Measurements from ENCODE around the gene SCP2. TPM values are rescaled to one million over a fixed set of nuclear protein-coding genes. Genes with fewer than 3 reads are reported as not detected.

The SCP2 gene
- total and polyA plus RNA-seq, 2 of the 4 experiments (the other 2 are of a cell fraction): 70.4 to 83.1 TPM

DNA sequence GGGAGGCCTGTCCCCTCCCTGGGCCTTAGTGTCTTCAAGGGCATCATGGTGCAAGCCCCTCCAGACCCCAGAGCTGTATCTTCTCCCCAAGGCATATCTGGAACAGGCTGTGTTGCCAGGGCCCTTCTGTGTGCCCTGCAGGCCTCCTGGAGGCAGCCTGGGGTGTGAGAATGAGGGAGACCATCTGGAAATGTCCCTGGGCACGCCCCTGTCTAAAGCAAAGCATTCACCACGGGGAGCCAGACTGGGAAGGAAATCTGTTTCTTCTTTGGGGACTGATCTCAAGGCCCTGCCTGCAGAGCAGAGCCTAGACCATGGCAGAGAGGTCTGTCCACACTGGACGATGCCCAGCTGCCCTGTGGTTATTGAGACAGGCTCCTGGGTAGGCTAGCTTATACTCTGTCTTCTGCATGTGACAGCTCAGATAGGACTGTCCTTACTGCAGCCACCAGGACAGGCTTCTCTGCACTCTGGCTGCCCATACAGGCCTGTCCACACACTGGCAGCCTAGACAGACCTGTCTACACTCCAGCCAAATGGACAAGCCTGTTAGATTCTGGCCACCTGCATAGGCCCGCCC, 159.5 kb downstream of the SCP2 start:
- peak overlapping the region in 1 of 2 experiments; percentile 29; a peak in 1 of 4 replicates for H4K8ac ChIP-seq (ENCODE audit: low read depth in 2 of 2, low read length in 2 of 2)
- peak overlapping the region; percentile 20; the same call in 1 of the 2 replicates for H2AK5ac ChIP-seq (ENCODE audit: low read depth, low read length)
- WGBS, 2 experiments (ENCODE audit: extremely low coverage in 2 of 2, insufficient read length in 1 of 2): 69% methylated on average over 3 of the region's 4 CpGs; no CpG with 5 or more reads in 1 of the 2 experiments
- no peak overlapping the region for H4K5ac ChIP-seq (ENCODE audit: low read depth, low read length)
- H4K20me1 ChIP-seq (ENCODE audit: insufficient read depth, low read length): no peaks in the 10 kb centered on the region
- H3K9me3 ChIP-seq (ENCODE audit: control insufficient read depth, insufficient read depth, low read length): no peaks in the 10 kb centered on the region
- no peaks in the 10 kb centered on the region for H3K27me3 ChIP-seq (ENCODE audit: control insufficient read depth, insufficient read depth, low read length)
- dilution Hi-C loops (cut with HindIII; ENCODE audit: low sequenced_read_pairs, unreplicated experiment): no loop called here
- no peak overlapping the region for H2BK120ac ChIP-seq (ENCODE audit: low read depth, low read length)
- no peak overlapping the region for H3K23ac ChIP-seq (ENCODE audit: low read depth, low read length)
- H3K36me3 ChIP-seq (ENCODE audit: control insufficient read depth, insufficient read depth, low read length): peaks cover 21% of the 10 kb centered on the region
- no TSS peak for BruUV-seq (replicated peaks)
- no peak overlapping the region for H2BK20ac ChIP-seq (ENCODE audit: low read depth, low read length)
- 0 out of 2 replicates have a peak overlapping the region, but pooled peaks have one; percentile 28 for H3K4ac ChIP-seq (ENCODE audit: low read depth, low read length)
- H3K4me2 ChIP-seq (ENCODE audit: low read depth, low read length): no peak overlapping the region
- H2BK5ac ChIP-seq (ENCODE audit: low read depth, low read length, poor library complexity, severe bottlenecking): no peak overlapping the region
- ChIA-PET POLR2A (ENCODE audit: unreplicated experiment) (no interaction called here), CTCF (no interaction called here)
- DNase-seq: no peak
- no peak overlapping the region for H3K18ac ChIP-seq (ENCODE audit: low read depth, low read length)
- intact Hi-C loops (cut with micrococcal nuclease): no loop called here
- no peak overlapping the region for H3K9ac ChIP-seq (ENCODE audit: low read depth, low read length)
- TF ChIP-seq RFX5 (IDR thresholded peaks at IDR 0.05; ENCODE audit: low read depth, low read length) (no peak), MAZ (IDR thresholded peaks at IDR 0.05; ENCODE audit: borderline replicate concordance, low read depth, low read length) (no peak), BHLHE40 (IDR thresholded peaks at IDR 0.05; ENCODE audit: low read depth, low read length) (no peak), MAFK (IDR thresholded peaks at IDR 0.05; ENCODE audit: low read depth, low read length) (no peak), NFE2L2 (IDR thresholded peaks at IDR 0.05; ENCODE audit: low read depth, low read length) (no peak), FOS (IDR thresholded peaks at IDR 0.05; ENCODE audit: low read depth, low read length) (no peak), SMC3 (IDR thresholded peaks at IDR 0.05; ENCODE audit: low read depth, low read length) (no peak), RAD21 (IDR thresholded peaks at IDR 0.05; ENCODE audit: low read length) (no peak), RCOR1 (IDR thresholded peaks at IDR 0.05; ENCODE audit: insufficient replicate concordance, low read length) (no peak), POLR2A (IDR thresholded peaks at IDR 0.05; ENCODE audit: low read depth, low read length) (no peak), MXI1 (IDR thresholded peaks at IDR 0.05; ENCODE audit: borderline replicate concordance, low read depth, low read length) (no peak), CEBPB (IDR thresholded peaks at IDR 0.05; ENCODE audit: low read depth, low read length) (no peak), CHD1 (IDR thresholded peaks at IDR 0.05; ENCODE audit: low read depth, low read length) (no peak)
- TF ChIP-seq, protein P1, sequence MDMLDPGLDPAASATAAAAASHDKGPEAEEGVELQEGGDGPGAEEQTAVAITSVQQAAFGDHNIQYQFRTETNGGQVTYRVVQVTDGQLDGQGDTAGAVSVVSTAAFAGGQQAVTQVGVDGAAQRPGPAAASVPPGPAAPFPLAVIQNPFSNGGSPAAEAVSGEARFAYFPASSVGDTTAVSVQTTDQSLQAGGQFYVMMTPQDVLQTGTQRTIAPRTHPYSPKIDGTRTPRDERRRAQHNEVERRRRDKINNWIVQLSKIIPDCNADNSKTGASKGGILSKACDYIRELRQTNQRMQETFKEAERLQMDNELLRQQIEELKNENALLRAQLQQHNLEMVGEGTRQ (IDR thresholded peaks at IDR 0.05; ENCODE audit: low read depth, low read length): no peak
- TF ChIP-seq, protein P2, sequence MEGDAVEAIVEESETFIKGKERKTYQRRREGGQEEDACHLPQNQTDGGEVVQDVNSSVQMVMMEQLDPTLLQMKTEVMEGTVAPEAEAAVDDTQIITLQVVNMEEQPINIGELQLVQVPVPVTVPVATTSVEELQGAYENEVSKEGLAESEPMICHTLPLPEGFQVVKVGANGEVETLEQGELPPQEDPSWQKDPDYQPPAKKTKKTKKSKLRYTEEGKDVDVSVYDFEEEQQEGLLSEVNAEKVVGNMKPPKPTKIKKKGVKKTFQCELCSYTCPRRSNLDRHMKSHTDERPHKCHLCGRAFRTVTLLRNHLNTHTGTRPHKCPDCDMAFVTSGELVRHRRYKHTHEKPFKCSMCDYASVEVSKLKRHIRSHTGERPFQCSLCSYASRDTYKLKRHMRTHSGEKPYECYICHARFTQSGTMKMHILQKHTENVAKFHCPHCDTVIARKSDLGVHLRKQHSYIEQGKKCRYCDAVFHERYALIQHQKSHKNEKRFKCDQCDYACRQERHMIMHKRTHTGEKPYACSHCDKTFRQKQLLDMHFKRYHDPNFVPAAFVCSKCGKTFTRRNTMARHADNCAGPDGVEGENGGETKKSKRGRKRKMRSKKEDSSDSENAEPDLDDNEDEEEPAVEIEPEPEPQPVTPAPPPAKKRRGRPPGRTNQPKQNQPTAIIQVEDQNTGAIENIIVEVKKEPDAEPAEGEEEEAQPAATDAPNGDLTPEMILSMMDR (conservative IDR thresholded peaks at IDR 0.05; ENCODE audit: low read depth, low read length): no peak
- TF ChIP-seq, protein P3, sequence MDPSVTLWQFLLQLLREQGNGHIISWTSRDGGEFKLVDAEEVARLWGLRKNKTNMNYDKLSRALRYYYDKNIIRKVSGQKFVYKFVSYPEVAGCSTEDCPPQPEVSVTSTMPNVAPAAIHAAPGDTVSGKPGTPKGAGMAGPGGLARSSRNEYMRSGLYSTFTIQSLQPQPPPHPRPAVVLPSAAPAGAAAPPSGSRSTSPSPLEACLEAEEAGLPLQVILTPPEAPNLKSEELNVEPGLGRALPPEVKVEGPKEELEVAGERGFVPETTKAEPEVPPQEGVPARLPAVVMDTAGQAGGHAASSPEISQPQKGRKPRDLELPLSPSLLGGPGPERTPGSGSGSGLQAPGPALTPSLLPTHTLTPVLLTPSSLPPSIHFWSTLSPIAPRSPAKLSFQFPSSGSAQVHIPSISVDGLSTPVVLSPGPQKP (IDR thresholded peaks at IDR 0.05; ENCODE audit: borderline replicate concordance, low read depth, low read length): no peak
- no peak overlapping the region; the same call in 1 of the 2 replicates for H3K27ac ChIP-seq (ENCODE audit: insufficient read depth, low read length)
- no peak overlapping the region for H2AK9ac ChIP-seq (replicated peaks; ENCODE audit: low read depth, low read length, poor library complexity)
- H3K56ac ChIP-seq (ENCODE audit: extremely low read depth, insufficient read depth, low read length): no peak overlapping the region
- H3K9me1 ChIP-seq (ENCODE audit: insufficient read depth, low read length): peaks cover 12% of the 10 kb centered on the region
- H3K79me1 ChIP-seq (ENCODE audit: low read depth in 1 of 2, low read length in 2 of 2): no peaks in the 10 kb centered on the region
- 0 out of 2 replicates have a peak overlapping the region, but pooled peaks have one; percentile 31 for H4K91ac ChIP-seq (ENCODE audit: insufficient read depth, low read depth, low read length)
- no peak overlapping the region for H3K14ac ChIP-seq (replicated peaks; ENCODE audit: low read depth, low read length)
- peak; percentile 59 for ATAC-seq (ENCODE audit: low read depth)
- H2BK15ac ChIP-seq (ENCODE audit: low read depth, low read length): no peak overlapping the region
- no peak overlapping the region for H2AFZ ChIP-seq (replicated peaks; ENCODE audit: low read length, poor library complexity)
- in situ Hi-C loops (cut with MboI; ENCODE audit: low sequenced_read_pairs): no loop called here
- H3K4me3 ChIP-seq (ENCODE audit: insufficient read depth, low read depth, low read length): no peak overlapping the region
- peaks cover 19% of the 10 kb centered on the region for H3K4me1 ChIP-seq (ENCODE audit: control insufficient read depth, insufficient read depth, low read length)
